GM12878 (cell line): ENCODE results near the gene PRRT4. TPM values are rescaled to one million over a fixed set of nuclear protein-coding genes. Genes with fewer than 3 reads are reported as not detected.

Experiments used
- ATAC-seq: fragments of 200-7000 bp; cut with Tn5 transposase; 3 replicates; pipeline ENCODE4 v1.9.1; 2020; ENCODE audit warnings: mild to moderate bottlenecking, moderate library complexity
- BruUV-seq: library from RNA; stranded (reverse); fragments of 400-500 nt; replicated peaks from 2 replicates; lab custom pipeline; 2021; lab: Mats Ljungman, UMichigan
- CTCF ChIA-PET: fragments of 300-600 bp; sonication (Branson Sonifier 250); formaldehyde crosslinking; extraction: SDS; loops from one replicate; lab custom pipeline; 2021; ENCODE audit warnings: inconsistent platforms; lab: Yijun Ruan, JAX
- POLR2A ChIA-PET: fragments of 350-600 bp; formaldehyde crosslinking; extraction: SDS; loops from one replicate; lab custom pipeline; 2021; ENCODE audit warnings: inconsistent platforms; lab: Charles Lee
- RAD21 ChIA-PET: fragments of 300-600 bp; sonication (Branson Sonifier 250); formaldehyde crosslinking; loops from one replicate; lab custom pipeline; 2023; ENCODE audit warnings: antibody characterized with exemption; ENCODE audit not compliant: unreplicated experiment; lab: Charles Lee
- SMC1A ChIA-PET: fragments of 300-600 bp; sonication (Branson Sonifier 250); formaldehyde crosslinking; loops from one replicate; lab custom pipeline; 2023; ENCODE audit not compliant: unreplicated experiment, uncharacterized antibody; lab: Charles Lee
- DNase-seq: peaks from one replicate; pipeline ENCODE4 v3.0.0-alpha.2; 2011; ENCODE audit warnings: low read depth, low spot score
- FAIRE-seq: peaks from 3 replicates; lab custom pipeline; 2011; peaks lifted over from hg19 to GRCh38; lab: Jason Lieb, UNC
- H2AFZ ChIP-seq: 2 replicates; pipeline ENCODE4 v1.6.0; 2011; ENCODE audit warnings: low read depth, low read length, control low read depth; ENCODE audit not compliant: control insufficient read depth
- H3K27ac ChIP-seq: 2 replicates; pipeline ENCODE4 v1.5.1; 2011; ENCODE audit warnings: control low read depth; ENCODE audit not compliant: control insufficient read depth, insufficient read depth
- H3K27me3 ChIP-seq, 2 experiments: replicated peaks in 1 of 2; 2 replicates each; pipeline versions ENCODE4 v1.6.0 to v1.6.1; 2011; ENCODE audit warnings: low read length in 1 of 2; ENCODE audit not compliant: control insufficient read depth in 2 of 2, insufficient read depth in 2 of 2
- H3K36me3 ChIP-seq, 2 experiments: 2 replicates each; pipeline ENCODE4 v1.5.1; 2011; ENCODE audit warnings: low read length in 1 of 2; ENCODE audit not compliant: control insufficient read depth in 2 of 2, insufficient read depth in 2 of 2
- H3K4me1 ChIP-seq: 2 replicates; pipeline ENCODE4 v1.6.1; 2011; ENCODE audit warnings: mild to moderate bottlenecking, low read length, moderate library complexity, mixed read lengths; ENCODE audit not compliant: control insufficient read depth, insufficient read depth
- H3K4me2 ChIP-seq: 2 replicates; pipeline ENCODE4 v1.6.0; 2011; ENCODE audit warnings: control low read depth; ENCODE audit not compliant: control insufficient read depth, insufficient read depth
- H3K4me3 ChIP-seq: fragments of 200-600 bp; sonication (generic); 2 replicates; pipeline ENCODE4 v1.5.1; 2016
- H3K79me2 ChIP-seq: 2 replicates; pipeline ENCODE4 v1.6.0; 2011; ENCODE audit warnings: low read length; ENCODE audit not compliant: control insufficient read depth, insufficient read depth
- H3K9ac ChIP-seq: 2 replicates; pipeline ENCODE4 v1.8.0; 2011; ENCODE audit warnings: low read length, control low read depth, mixed read lengths; ENCODE audit not compliant: control insufficient read depth, insufficient read depth
- H3K9me3 ChIP-seq: replicated peaks from 3 replicates; pipeline ENCODE4 v1.5.1; 2011; ENCODE audit warnings: mild to moderate bottlenecking, low read length; ENCODE audit not compliant: control insufficient read depth, insufficient read depth
- H4K20me1 ChIP-seq: 2 replicates; pipeline ENCODE4 v1.6.0; 2011; ENCODE audit not compliant: control insufficient read depth, insufficient read depth
- CTCF ChIP-seq, 3 experiments: IDR thresholded peaks in 2 of 3; conservative IDR thresholded peaks in 1 of 3; 2 replicates each; pipeline ENCODE4 v1.5.1; 2011; ENCODE audit warnings: low read depth in 3 of 3, low read length in 3 of 3, mild to moderate bottlenecking in 3 of 3, control low read depth in 2 of 3, moderate library complexity in 2 of 3, inconsistent platforms in 1 of 3, mixed read lengths in 1 of 3; ENCODE audit not compliant: control insufficient read depth in 2 of 3, insufficient read depth in 1 of 3; ENCODE audit errors: extremely low read depth in 1 of 3
- FOXK2 ChIP-seq: fragments of 450-650 bp; IDR thresholded peaks from 2 replicates; pipeline ENCODE4 v1.6.1; 2017; ENCODE audit warnings: mild to moderate bottlenecking, moderate library complexity
- MEF2B ChIP-seq: fragments of 450-650 bp; IDR thresholded peaks from 2 replicates; pipeline ENCODE4 v1.6.1; 2018; ENCODE audit warnings: mild to moderate bottlenecking, moderate library complexity; ENCODE audit not compliant: partially characterized antibody, poor library complexity, severe bottlenecking
- RAD21 ChIP-seq: IDR thresholded peaks from 2 replicates; pipeline ENCODE4 v1.6.1; 2011; ENCODE audit warnings: mild to moderate bottlenecking, low read depth, low read length, moderate library complexity; ENCODE audit not compliant: insufficient read depth
- SMC3 ChIP-seq: IDR thresholded peaks from 2 replicates; pipeline ENCODE4 v1.6.1; 2011; ENCODE audit warnings: low read length, improper control_type of control experiment, borderline replicate concordance
- WGBS: methylation state at CpG from one replicate; pipeline ENCODE4 v1.1.6; 2016; ENCODE audit warnings: low lambda C conversion rate; ENCODE audit not compliant: insufficient replicate concordance, insufficient coverage; ENCODE audit errors: missing lambda C conversion rate; 5-methylcytosine and 5-hydroxymethylcytosine counted together
- in situ Hi-C: fragments of 300-500 bp; cut with MboI; formaldehyde crosslinking; loops from 9 replicates; pipeline ENCODE4 v1.14.3; 2018; ENCODE audit warnings: mixed read lengths
- intact Hi-C: fragments of 100-400 bp; cut with micrococcal nuclease; formaldehyde crosslinking; loops from one replicate; pipeline ENCODE4 v1.14.2; 2022; ENCODE audit not compliant: unreplicated experiment
- polyA plus RNA-seq, 11 experiments: library from polyadenylated mRNA; depleted of rRNA in 4 of 11; unstranded in 6 of 11; stranded (reverse) in 5 of 11; fragments of >200 nt; fragmentation: Nextera tagmentation in 4 of 11; fragmentation: Illumina TruSeq in 1 of 11; extraction: Ambion mirVana in 4 of 11; extraction: Trizol in 1 of 11; gene quantifications; 1 replicate in 1 of 11; 2 replicates in 10 of 11; pipeline versions ENCODE4 v1.2.1 to v1.2.3, GENCODE V29; 2011 to 2016; ENCODE audit warnings: inconsistent platforms in 2 of 11, missing spikeins in 2 of 11, low read depth in 1 of 11
- total RNA-seq, 4 experiments: library from RNA; depleted of rRNA in 3 of 4; stranded (reverse); fragments of >200 nt in 3 of 4; fragmentation: Illumina TruSeq in 1 of 4; extraction: Trizol in 1 of 4; gene quantifications; 2 replicates each; pipeline versions ENCODE4 v1.2.1 to v1.2.3, GENCODE V29; 2013 to 2021

PRRT4 gene
- total and polyA plus RNA-seq, 10 of the 15 experiments (the other 5 are each of a cell fraction or from before 2014, with no cell fraction given): not detected

- ATAC-seq (peak; percentile 93), FAIRE-seq (peak; percentile 78), DNase-seq (no peak)
- Histone ChIP-seq H3K4me3 (no peak overlapping the region), H3K4me2 (no peak overlapping the region), H3K27ac (no peak overlapping the region), H3K9me3 (no peaks in the 10 kb centered on the region), H4K20me1 (no peaks in the 10 kb centered on the region), H2AFZ (no peak overlapping the region), H3K36me3 (no peaks in the 10 kb centered on the region), H3K4me1 (no peaks in the 10 kb centered on the region), H3K9ac (no peak overlapping the region), H3K27me3 (no peaks in the 10 kb centered on the region; a peak in 1 of 4 replicates), H3K79me2 (no peaks in the 10 kb centered on the region)
- 36% methylated on average over 24 of the region's 24 CpGs for WGBS
- POLR2A ChIA-PET: interaction anchor here (0.5 to 0.6 kb wide), 2 partner anchors 68 to 394 kb away, joined by 3 to 5 read pairs; no protein-coding TSS in a partner anchor
- SMC1A ChIA-PET: interaction anchor here (0.6 to 2.3 kb wide), 7 partner anchors 15 to 253 kb away, joined by 3 to 19 read pairs (median 4); no protein-coding TSS in a partner anchor
- peak; percentile 84 to 87 (median 85) for TF ChIP-seq CTCF (IDR thresholded peaks at IDR 0.05 in 2 of 3, conservative IDR thresholded peaks at IDR 0.05 in 1 of 3; ENCODE audit: control insufficient read depth in 2 of 3, extremely low read depth in 1 of 3, insufficient read depth in 1 of 3, low read depth in 3 of 3, low read length in 3 of 3)
- peak; percentile 58 for TF ChIP-seq RAD21
- peak; percentile 76 for TF ChIP-seq SMC3
- TF ChIP-seq FOXK2: no peak
- peak; percentile 19 for TF ChIP-seq MEF2B
- BruUV-seq: no TSS peak
- intact Hi-C loops: loop anchor here (1.0 to 10.0 kb wide), 2 partner anchors 40 to 253 kb away; no protein-coding TSS in a partner anchor
- CTCF ChIA-PET: interaction anchor here (0.5 to 6.4 kb wide), 24 partner anchors 8 to 679 kb away, joined by 3 to 106 read pairs (median 4); partner anchors contain the start of gene RBM28
- in situ Hi-C loops: no loop called here
- RAD21 ChIA-PET: interaction anchor here (0.7 to 2.8 kb wide), 7 partner anchors 14 to 45 kb away, joined by 3 to 24 read pairs (median 3); partner anchors contain the start of gene RBM28
Observed at GRCh38 chr7:128387216-128388144, 26.0 kb upstream of the PRRT4 start.
